ENCODE data around the gene AKR1B1. TPM values are rescaled to one million over a fixed set of nuclear protein-coding genes. Genes with fewer than 3 reads are reported as not detected.

Gene AKR1B1
- total and polyA plus RNA-seq, 8 donors = 13.2 to 47.1 (median 19.2) TPM

DNA sequence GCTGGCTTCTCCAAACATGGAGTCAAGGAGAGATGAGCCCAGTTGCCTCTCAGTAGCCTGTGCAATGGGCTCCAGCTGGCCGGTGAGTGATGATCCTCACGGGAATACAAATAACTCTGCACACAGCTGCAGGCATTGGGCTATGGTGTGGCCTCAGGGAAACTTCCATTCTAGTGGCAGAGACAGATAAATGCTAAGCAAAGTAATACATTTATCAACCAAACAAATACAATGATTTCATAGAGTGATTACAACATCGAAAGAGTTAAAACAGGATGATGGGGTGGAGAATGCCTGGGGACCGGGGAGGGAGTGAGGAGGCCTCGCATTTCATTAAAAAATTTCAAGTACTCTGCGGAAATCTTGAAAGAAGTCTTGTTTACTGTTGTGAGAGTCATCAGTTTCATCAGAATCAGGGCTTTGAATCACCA, 15.0 kb upstream of the AKR1B1 start:
- no peaks in the 10 kb centered on the region for H3K27me3 ChIP-seq
- intact Hi-C loops (cut with DNase I) = no loop called here
- H3K9me3 ChIP-seq = no peaks in the 10 kb centered on the region
- FAIRE-seq (no peak), DNase-seq (no peak), ATAC-seq (peak in 1 of 4 donors; percentile 22)
- H3K27ac ChIP-seq = no peak overlapping the region
- 77 to 83% methylated on average over 6 of the region's 6 CpGs for WGBS, 2 donors
- TF ChIP-seq, protein P1, sequence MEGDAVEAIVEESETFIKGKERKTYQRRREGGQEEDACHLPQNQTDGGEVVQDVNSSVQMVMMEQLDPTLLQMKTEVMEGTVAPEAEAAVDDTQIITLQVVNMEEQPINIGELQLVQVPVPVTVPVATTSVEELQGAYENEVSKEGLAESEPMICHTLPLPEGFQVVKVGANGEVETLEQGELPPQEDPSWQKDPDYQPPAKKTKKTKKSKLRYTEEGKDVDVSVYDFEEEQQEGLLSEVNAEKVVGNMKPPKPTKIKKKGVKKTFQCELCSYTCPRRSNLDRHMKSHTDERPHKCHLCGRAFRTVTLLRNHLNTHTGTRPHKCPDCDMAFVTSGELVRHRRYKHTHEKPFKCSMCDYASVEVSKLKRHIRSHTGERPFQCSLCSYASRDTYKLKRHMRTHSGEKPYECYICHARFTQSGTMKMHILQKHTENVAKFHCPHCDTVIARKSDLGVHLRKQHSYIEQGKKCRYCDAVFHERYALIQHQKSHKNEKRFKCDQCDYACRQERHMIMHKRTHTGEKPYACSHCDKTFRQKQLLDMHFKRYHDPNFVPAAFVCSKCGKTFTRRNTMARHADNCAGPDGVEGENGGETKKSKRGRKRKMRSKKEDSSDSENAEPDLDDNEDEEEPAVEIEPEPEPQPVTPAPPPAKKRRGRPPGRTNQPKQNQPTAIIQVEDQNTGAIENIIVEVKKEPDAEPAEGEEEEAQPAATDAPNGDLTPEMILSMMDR (IDR thresholded peaks at IDR 0.05) = no peak
- H3K4me1 ChIP-seq = no peaks in the 10 kb centered on the region
- H3K36me3 ChIP-seq = no peaks in the 10 kb centered on the region
- no peak overlapping the region for H3K4me3 ChIP-seq

DNA sequence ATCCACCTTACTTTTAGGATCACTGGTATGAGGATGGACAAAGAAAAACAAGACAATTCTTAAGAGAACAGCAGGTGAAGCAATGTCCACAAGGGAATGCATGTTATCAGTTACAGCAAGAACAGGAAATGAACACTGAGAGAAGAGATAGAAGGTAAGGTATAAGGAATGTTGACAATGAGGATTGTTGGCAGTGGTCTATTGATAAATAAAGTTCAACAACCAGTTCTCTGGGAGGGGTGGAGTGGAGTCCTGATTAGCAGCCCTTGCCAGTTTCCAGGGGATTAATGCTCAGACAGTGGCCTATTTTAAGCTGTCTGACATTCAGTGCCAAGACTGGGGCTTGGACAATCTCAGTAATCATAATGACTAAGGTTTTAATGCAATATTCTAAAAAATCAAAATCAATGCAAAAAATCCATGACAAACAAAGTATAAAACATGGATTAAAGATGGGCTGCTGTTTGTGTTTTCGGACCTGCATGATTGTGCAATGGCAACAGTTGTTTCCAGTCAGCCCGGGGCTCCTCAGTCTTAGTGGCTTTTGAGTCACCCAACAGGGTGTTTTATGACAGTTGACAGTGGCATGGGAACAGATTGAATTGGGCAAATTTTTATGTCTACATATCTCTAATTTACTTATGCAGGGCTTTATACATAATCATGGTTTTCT, 13.8 kb upstream of the AKR1B1 start:
- intact Hi-C loops (cut with DNase I) = no loop called here
- no peaks in the 10 kb centered on the region for H3K36me3 ChIP-seq
- TF ChIP-seq, protein P1 (IDR thresholded peaks at IDR 0.05) = no peak
- 83 to 91% methylated on average over 2 of the region's 2 CpGs for WGBS, 2 donors
- H3K27me3 ChIP-seq = no peaks in the 10 kb centered on the region
- no peaks in the 10 kb centered on the region for H3K4me1 ChIP-seq
- H3K4me3 ChIP-seq = no peak overlapping the region
- FAIRE-seq (no peak), DNase-seq (no peak), ATAC-seq (no peak)
- H3K27ac ChIP-seq = no peak overlapping the region
- H3K9me3 ChIP-seq = no peaks in the 10 kb centered on the region

DNA sequence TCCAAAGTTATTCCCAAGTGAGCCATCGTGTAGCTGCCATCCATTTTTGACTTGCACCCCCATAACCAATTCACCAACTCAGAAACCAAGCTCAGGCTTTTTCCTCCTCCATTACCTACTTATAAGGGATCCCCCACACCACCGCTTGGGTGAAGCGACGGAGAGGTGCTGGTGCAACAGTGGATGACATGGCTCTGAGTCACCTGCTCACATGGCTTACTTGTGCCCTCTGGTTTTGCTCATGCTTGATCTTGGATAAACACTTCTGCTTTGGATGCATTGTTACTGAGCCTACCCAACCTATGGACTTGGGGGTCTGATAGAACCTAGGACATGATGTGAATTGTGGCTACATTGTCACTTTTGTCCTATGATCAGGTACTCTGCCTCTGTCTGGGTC, 12.0 kb upstream of the AKR1B1 start:
- 95 to 97% methylated on average over 4 of the region's 4 CpGs for WGBS, 2 donors
- ATAC-seq (no peak), DNase-seq (no peak), FAIRE-seq (no peak)
- intact Hi-C loops (cut with DNase I) = no loop called here
- Histone ChIP-seq H3K36me3 (no peaks in the 10 kb centered on the region), H3K9me3 (no peaks in the 10 kb centered on the region), H3K27me3 (no peaks in the 10 kb centered on the region), H3K27ac (no peak overlapping the region), H3K4me1 (no peaks in the 10 kb centered on the region), H3K4me3 (no peak overlapping the region)
- TF ChIP-seq, protein P1 (IDR thresholded peaks at IDR 0.05) = no peak

DNA sequence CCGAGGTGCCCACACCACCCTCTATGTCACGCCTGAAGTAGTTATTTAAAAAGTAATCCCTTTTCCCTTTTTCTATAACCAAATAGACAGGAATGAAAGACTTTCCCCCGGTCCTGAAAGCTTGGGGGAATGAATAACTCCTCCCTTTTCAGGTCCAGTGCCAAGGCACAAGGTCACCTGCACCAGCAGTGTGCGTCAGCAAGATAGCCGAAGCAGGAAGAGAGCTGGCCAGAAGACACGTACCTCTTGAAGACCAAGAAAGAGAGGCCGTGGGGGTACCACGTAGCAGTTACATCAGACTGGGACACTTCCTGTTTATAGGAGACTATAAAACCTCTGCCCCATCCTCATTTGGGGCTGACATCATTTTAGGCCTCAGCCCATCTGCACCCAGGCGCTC, 10.7 kb upstream of the AKR1B1 start:
- 39 to 51% methylated on average over 9 of the region's 9 CpGs for WGBS, 2 donors
- intact Hi-C loops (cut with DNase I) = no loop called here
- Histone ChIP-seq H3K4me1 (no peaks in the 10 kb centered on the region), H3K27ac (no peak overlapping the region), H3K4me3 (no peak overlapping the region), H3K9me3 (no peaks in the 10 kb centered on the region), H3K27me3 (no peaks in the 10 kb centered on the region), H3K36me3 (no peaks in the 10 kb centered on the region)
- ATAC-seq (peak; percentile 81 to 97 (median 85)), FAIRE-seq (no peak), DNase-seq (peak in 4 of 6 donors; percentile 40 to 60 (median 54))
- TF ChIP-seq, protein P1 (IDR thresholded peaks at IDR 0.05) = no peak

DNA sequence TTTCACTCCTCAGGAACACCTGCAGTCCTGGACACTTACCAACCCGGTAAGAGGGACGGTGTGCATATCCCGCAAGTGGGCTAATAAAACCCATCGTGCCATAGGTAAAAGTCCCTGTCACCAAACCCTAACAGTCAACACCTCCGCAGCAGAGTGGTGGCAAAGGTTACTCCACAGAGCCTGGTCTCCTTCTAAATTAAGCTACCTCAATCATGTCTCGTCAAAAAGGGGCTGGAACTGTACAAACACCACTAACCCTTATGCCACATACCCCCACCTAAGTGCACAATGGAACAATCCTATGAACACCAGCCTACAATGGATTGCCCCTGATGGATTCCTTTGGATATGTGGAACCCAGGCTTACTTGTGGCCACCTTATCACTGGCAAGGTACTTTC, 9.6 kb upstream of the AKR1B1 start:
- Histone ChIP-seq H3K27ac (no peak overlapping the region), H3K4me3 (no peak overlapping the region), H3K9me3 (no peaks in the 10 kb centered on the region), H3K4me1 (no peaks in the 10 kb centered on the region), H3K36me3 (no peaks in the 10 kb centered on the region), H3K27me3 (no peaks in the 10 kb centered on the region)
- DNase-seq (no peak), ATAC-seq (no peak), FAIRE-seq (no peak)
- TF ChIP-seq, protein P1 (IDR thresholded peaks at IDR 0.05) = no peak
- intact Hi-C loops (cut with DNase I) = no loop called here
- 86 to 93% methylated on average over 6 of the region's 6 CpGs for WGBS, 2 donors

Measured in pancreas (tissue), 10 donors.